B cell (primary cell): ENCODE data around the gene DLG2. TPM values are rescaled to one million over a fixed set of nuclear protein-coding genes. Genes with fewer than 3 reads are reported as not detected.

Experiments used
- ATAC-seq: fragments of 200-7000 bp; cut with Tn5 transposase; one replicate; pipeline ENCODE4 v1.10.0; 2021; ENCODE audit warnings: low read depth, mild to moderate bottlenecking, moderate number of reproducible peaks, moderate library complexity
- CTCF ChIA-PET: fragments of 350-600 bp; sonication (Branson Sonifier 250); formaldehyde crosslinking; loops from one replicate; lab custom pipeline; 2021; ENCODE audit warnings: antibody characterized with exemption, inconsistent platforms; lab: Charles Lee
- POLR2A ChIA-PET: fragments of 350-600 bp; sonication (Branson Sonifier 250); formaldehyde crosslinking; loops from one replicate; lab custom pipeline; 2021; ENCODE audit warnings: antibody characterized with exemption; lab: Charles Lee
- DNase-seq: peaks from one replicate; pipeline ENCODE4 v3.0.0; 2013
- H2AFZ ChIP-seq: 2 replicates; pipeline ENCODE4 v1.6.1; 2012; ENCODE audit warnings: mild to moderate bottlenecking, low read depth, low read length; ENCODE audit not compliant: insufficient read depth, poor library complexity, severe bottlenecking
- H3K27ac ChIP-seq, 2 donors: 1 replicate in 1 of 2; 2 replicates in 1 of 2; pipeline ENCODE4 v1.5.1; 2012 to 2013; ENCODE audit warnings: low read length in 2 of 2, mild to moderate bottlenecking in 2 of 2, moderate library complexity in 1 of 2
- H3K27me3 ChIP-seq, 4 experiments: fragments of 200-600 bp in 1 of 4; sonication (generic) in 1 of 4; replicated peaks in 1 of 4; 1 replicate in 2 of 4; 2 replicates in 2 of 4; pipeline versions ENCODE4 v1.6.1 to v1.7.0; 2013 to 2016; ENCODE audit warnings: low read length in 3 of 4, mild to moderate bottlenecking in 2 of 4, mixed read lengths in 1 of 4, moderate library complexity in 1 of 4; ENCODE audit not compliant: insufficient read depth in 4 of 4, control insufficient read depth in 3 of 4; ENCODE audit errors: control extremely low read depth in 1 of 4
- H3K36me3 ChIP-seq, 2 experiments: replicated peaks in 1 of 2; 1 replicate in 1 of 2; 2 replicates in 1 of 2; pipeline versions ENCODE4 v1.6.1 to v1.7.1; 2013; ENCODE audit warnings: low read length in 1 of 2; ENCODE audit not compliant: insufficient read depth in 2 of 2, control insufficient read depth in 1 of 2; ENCODE audit errors: control extremely low read depth in 1 of 2, extremely low read depth in 1 of 2
- H3K4me1 ChIP-seq, 2 donors: fragments of 200-600 bp in 1 of 2; sonication (generic) in 1 of 2; 1 replicate in 1 of 2; 2 replicates in 1 of 2; pipeline versions ENCODE4 v1.5.1 to v1.6.1; 2013 to 2017; ENCODE audit warnings: low read length in 2 of 2; ENCODE audit not compliant: control insufficient read depth in 2 of 2, insufficient read depth in 2 of 2
- H3K4me2 ChIP-seq: replicated peaks from 2 replicates; pipeline ENCODE3; 2012; ENCODE audit warnings: mild to moderate bottlenecking, low read depth, low read length; ENCODE audit not compliant: poor library complexity, severe bottlenecking
- H3K4me3 ChIP-seq, 5 experiments: fragments of 200-600 bp in 1 of 5; sonication (generic) in 1 of 5; 1 replicate in 3 of 5; 2 replicates in 2 of 5; pipeline versions ENCODE4 v1.5.1 to v1.7.0; 2011 to 2016; ENCODE audit warnings: low read length in 4 of 5, mild to moderate bottlenecking in 4 of 5, low read depth in 2 of 5, control low read depth in 1 of 5, moderate library complexity in 1 of 5; ENCODE audit not compliant: insufficient read depth in 1 of 5; ENCODE audit errors: control extremely low read depth in 1 of 5, extremely low read depth in 1 of 5
- H3K79me2 ChIP-seq: fragments of 200-600 bp; sonication (generic); one replicate; pipeline ENCODE4 v1.6.0; 2016; ENCODE audit warnings: low read length; ENCODE audit not compliant: control insufficient read depth, insufficient read depth
- H3K9ac ChIP-seq: fragments of 200-600 bp; sonication (generic); 2 replicates; pipeline ENCODE4 v1.6.1; 2017; ENCODE audit warnings: mild to moderate bottlenecking, low read length, moderate library complexity
- H3K9me3 ChIP-seq, 3 donors: one replicate each; pipeline versions ENCODE4 v1.6.1 to v1.7.1; 2013; ENCODE audit warnings: low read length in 2 of 3; ENCODE audit not compliant: control insufficient read depth in 2 of 3, insufficient read depth in 1 of 3; ENCODE audit errors: control extremely low read depth in 1 of 3
- H4K20me1 ChIP-seq: 2 replicates; pipeline ENCODE4 v1.6.0; 2012; ENCODE audit warnings: mild to moderate bottlenecking, low read length; ENCODE audit not compliant: insufficient read depth, control insufficient read depth, poor library complexity, severe bottlenecking
- H3K27ac Mint-ChIP-seq: one replicate; pipeline ENCODE4 v1.8.0; 2021; ENCODE audit warnings: mixed read lengths
- H3K27me3 Mint-ChIP-seq: one replicate; pipeline ENCODE4 v1.8.0; 2021; ENCODE audit warnings: mixed read lengths
- H3K4me1 Mint-ChIP-seq: one replicate; pipeline ENCODE4 v1.8.0; 2021; ENCODE audit warnings: mixed read lengths
- H3K4me3 Mint-ChIP-seq: one replicate; pipeline ENCODE4 v1.8.0; 2021; ENCODE audit warnings: mixed read lengths
- H3K9me3 Mint-ChIP-seq: one replicate; pipeline ENCODE4 v1.8.0; 2022; ENCODE audit warnings: mixed read lengths; ENCODE audit not compliant: insufficient read depth
- EZH2 ChIP-seq: IDR thresholded peaks from 2 replicates; pipeline ENCODE4 v1.6.1; 2012; ENCODE audit warnings: borderline replicate concordance, low read depth, mild to moderate bottlenecking, moderate library complexity, low read length; ENCODE audit not compliant: insufficient read depth, poor library complexity, severe bottlenecking
- WGBS: methylation state at CpG from one replicate; pipeline ENCODE4 v1.1.5; 2013; ENCODE audit warnings: missing lambda C conversion rate; ENCODE audit not compliant: insufficient coverage; 5-methylcytosine and 5-hydroxymethylcytosine counted together
- intact Hi-C: fragments of 100-400 bp; cut with micrococcal nuclease; formaldehyde crosslinking; loops from one replicate; pipeline ENCODE4 v1.10.0; 2022
- polyA plus RNA-seq: library from polyadenylated mRNA; depleted of rRNA; stranded (reverse); fragments of >200 nt; gene quantifications from 2 replicates; pipeline ENCODE4 v1.2.3, GENCODE V29; 2012
- total RNA-seq, 2 donors: library from RNA; stranded (reverse); fragments of 120-200 nt in 1 of 2; gene quantifications; 1 replicate in 1 of 2; 2 replicates in 1 of 2; pipeline versions ENCODE4 v1.2.3 to v1.2.4, GENCODE V29; 2013 to 2022
- TF ChIP-seq, protein P1 (sequence below): fragments of 200-600 bp; IDR thresholded peaks from one replicate; pipeline ENCODE4 v1.8.0; 2022; ENCODE audit warnings: antibody characterized with exemption, mild to moderate bottlenecking

DLG2 gene
- total and polyA plus RNA-seq, 2 donors (not counting 1 experiment from before 2014, with no cell fraction given): 0.54 to 5.4 TPM

GRCh38 chr11:83681031-83681781 lies 1945.9 kb downstream of the DLG2 start:
- POLR2A ChIA-PET: interaction anchor here (0.5 kb wide), 1 partner anchor 88 kb away, joined by 8 read pairs; no protein-coding TSS in a partner anchor
- DNase-seq (peak; percentile 13), ATAC-seq (no peak)
- Histone ChIP-seq H3K27me3 (peaks cover 0 to 9% (median 2%) of the 10 kb centered on the region in 4 experiments), H3K9me3 (no peaks in the 10 kb centered on the region), H2AFZ (peak overlapping the region; percentile 9), H3K4me3 (peak overlapping the region in 3 of 5 experiments; percentile 21 to 42 (median 35)), H3K27ac (no peak overlapping the region), H3K4me1 (peaks cover 0 to 13% of the 10 kb centered on the region in 2 donors), H3K9ac (peak overlapping the region; percentile 44), H3K4me2 (peak overlapping the region; percentile 56), H3K79me2 (no peaks in the 10 kb centered on the region), H3K36me3 (no peaks in the 10 kb centered on the region), H4K20me1 (no peaks in the 10 kb centered on the region)
- CTCF ChIA-PET: interaction anchor here (0.9 to 1.4 kb wide), 2 partner anchors 42 to 389 kb away, joined by 3 to 4 read pairs; no protein-coding TSS in a partner anchor
- Mint-ChIP-seq H3K27ac (no peak overlapping the region), H3K9me3 (no peaks in the 10 kb centered on the region), H3K4me1 (peaks cover 21% of the 10 kb centered on the region), H3K4me3 (peak overlapping the region; percentile 85), H3K27me3 (peaks cover 56% of the 10 kb centered on the region)
- 79% methylated on average over 12 of the region's 15 CpGs for WGBS
- no peak for TF ChIP-seq EZH2
- TF ChIP-seq, protein P1, sequence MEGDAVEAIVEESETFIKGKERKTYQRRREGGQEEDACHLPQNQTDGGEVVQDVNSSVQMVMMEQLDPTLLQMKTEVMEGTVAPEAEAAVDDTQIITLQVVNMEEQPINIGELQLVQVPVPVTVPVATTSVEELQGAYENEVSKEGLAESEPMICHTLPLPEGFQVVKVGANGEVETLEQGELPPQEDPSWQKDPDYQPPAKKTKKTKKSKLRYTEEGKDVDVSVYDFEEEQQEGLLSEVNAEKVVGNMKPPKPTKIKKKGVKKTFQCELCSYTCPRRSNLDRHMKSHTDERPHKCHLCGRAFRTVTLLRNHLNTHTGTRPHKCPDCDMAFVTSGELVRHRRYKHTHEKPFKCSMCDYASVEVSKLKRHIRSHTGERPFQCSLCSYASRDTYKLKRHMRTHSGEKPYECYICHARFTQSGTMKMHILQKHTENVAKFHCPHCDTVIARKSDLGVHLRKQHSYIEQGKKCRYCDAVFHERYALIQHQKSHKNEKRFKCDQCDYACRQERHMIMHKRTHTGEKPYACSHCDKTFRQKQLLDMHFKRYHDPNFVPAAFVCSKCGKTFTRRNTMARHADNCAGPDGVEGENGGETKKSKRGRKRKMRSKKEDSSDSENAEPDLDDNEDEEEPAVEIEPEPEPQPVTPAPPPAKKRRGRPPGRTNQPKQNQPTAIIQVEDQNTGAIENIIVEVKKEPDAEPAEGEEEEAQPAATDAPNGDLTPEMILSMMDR: no peak
- intact Hi-C loops: no loop called here

DNA sequence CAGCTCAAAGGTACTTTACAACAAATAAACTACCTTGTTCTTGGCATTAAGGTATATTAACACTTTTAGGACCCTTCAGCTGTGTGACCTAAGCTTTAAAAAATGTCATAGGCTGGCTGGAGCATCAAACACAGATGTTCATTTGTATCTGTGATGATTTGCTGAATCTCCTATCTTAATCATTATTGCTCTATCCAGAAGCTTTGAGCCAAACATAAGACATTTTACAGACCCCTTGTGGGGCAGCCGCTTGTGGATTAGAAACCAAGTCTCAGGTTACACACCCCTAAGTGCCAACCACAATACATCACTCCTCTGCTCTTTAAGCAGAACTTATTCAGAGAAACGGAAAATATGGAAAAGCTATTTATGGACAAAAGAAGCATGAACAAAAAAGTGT lies 1946.8 kb downstream of the DLG2 start:
- WGBS: no CpG with 5 or more reads among the region's 2 CpGs
- Histone ChIP-seq H3K36me3 (no peaks in the 10 kb centered on the region), H3K4me3 (no peak overlapping the region), H3K4me1 (peaks cover 0 to 13% of the 10 kb centered on the region in 2 donors), H3K4me2 (no peak overlapping the region), H3K9me3 (no peaks in the 10 kb centered on the region), H3K79me2 (no peaks in the 10 kb centered on the region), H3K27me3 (peaks cover 0 to 9% (median 2%) of the 10 kb centered on the region in 4 experiments), H3K27ac (no peak overlapping the region), H4K20me1 (no peaks in the 10 kb centered on the region), H2AFZ (no peak overlapping the region), H3K9ac (no peak overlapping the region)
- POLR2A ChIA-PET: no interaction called here
- no peak overlapping the region for H3K27ac Mint-ChIP-seq
- TF ChIP-seq, protein P1: no peak
- TF ChIP-seq EZH2: no peak
- ATAC-seq (no peak), DNase-seq (no peak)
- no peak overlapping the region for H3K4me3 Mint-ChIP-seq
- CTCF ChIA-PET: no interaction called here
- intact Hi-C loops: no loop called here
- peaks cover 21% of the 10 kb centered on the region for H3K4me1 Mint-ChIP-seq
- peaks cover 48% of the 10 kb centered on the region for H3K27me3 Mint-ChIP-seq
- no peaks in the 10 kb centered on the region for H3K9me3 Mint-ChIP-seq
